ENCODE data around the gene TBC1D22A.
"Not testable (repeated sequence)": the region's sequence is repeated elsewhere in the genome, so short reads cannot be mapped to it uniquely, and the experiment has no call there.

The TBC1D22A gene

GRCh38 chr22:47047321-47048122 lies 285.1 kb downstream of the TBC1D22A start:
- no peak for DNase-seq (ENCODE audit: low spot score)

GRCh38 chr22:47048123-47049077 lies 285.9 kb downstream of the TBC1D22A start:
- no peak for DNase-seq (ENCODE audit: low spot score)

- DNase-seq (ENCODE audit: low spot score), result no peak
Observed at GRCh38 chr22:47049078-47049624, 286.7 kb downstream of the TBC1D22A start.

- DNase-seq (ENCODE audit: low spot score), result not testable (repeated sequence)
Observed at GRCh38 chr22:47049736-47050400, 287.4 kb downstream of the TBC1D22A start.

- no peak for DNase-seq (ENCODE audit: low spot score)
Observed at GRCh38 chr22:47050401-47051051, 288.1 kb downstream of the TBC1D22A start.

GRCh38 chr22:47051441-47052071 lies 289.1 kb downstream of the TBC1D22A start:
- DNase-seq (ENCODE audit: low spot score), result no peak

- DNase-seq (ENCODE audit: low spot score), result no peak
Observed at GRCh38 chr22:47052236-47053012, 290.0 kb downstream of the TBC1D22A start.

- DNase-seq (ENCODE audit: low spot score), result no peak
Observed at GRCh38 chr22:47053013-47053725, 290.7 kb downstream of the TBC1D22A start.

- DNase-seq (ENCODE audit: low spot score), result no peak
Observed at GRCh38 chr22:47053726-47054141, 291.3 kb downstream of the TBC1D22A start.

- no peak for DNase-seq (ENCODE audit: low spot score)
Observed at GRCh38 chr22:47054231-47055072, 292.0 kb downstream of the TBC1D22A start.

- DNase-seq (ENCODE audit: low spot score), result no peak
Observed at GRCh38 chr22:47055073-47055355, 292.6 kb downstream of the TBC1D22A start.

GRCh38 chr22:47055461-47055860 lies 293.0 kb downstream of the TBC1D22A start:
- DNase-seq (ENCODE audit: low spot score), result no peak

- no peak for DNase-seq (ENCODE audit: low spot score)
Observed at GRCh38 chr22:47055921-47056320, 293.5 kb downstream of the TBC1D22A start.

GRCh38 chr22:47056361-47056760 lies 293.9 kb downstream of the TBC1D22A start:
- no peak for DNase-seq (ENCODE audit: low spot score)

- DNase-seq (ENCODE audit: low spot score), result no peak
Observed at GRCh38 chr22:47056776-47057470, 294.5 kb downstream of the TBC1D22A start.

GRCh38 chr22:47057916-47058585 lies 295.6 kb downstream of the TBC1D22A start:
- no peak for DNase-seq (ENCODE audit: low spot score)

- no peak for DNase-seq (ENCODE audit: low spot score)
Observed at GRCh38 chr22:47059076-47059475, 296.6 kb downstream of the TBC1D22A start.

Data from activated CD4-positive, alpha-beta T cell treated with anti-CD3 and anti-CD28 coated beads, Interleukin-2, Interleukin-4, amounts not matched to agents 100 ng/mL and 50 ng/mL, durations not matched to agents 16 hours and 8 hours (primary cell).